ENCODE measurements around the gene CDH10.

Gene CDH10

GRCh38 chr5:24644761-24645160, at the start of gene CDH10:
Gene CDH10, minus strand, starts transcription at chr5:24644978. Its CDS starts 51,488 bp downstream, at chr5:24593490.
- DNase-seq (ENCODE audit: low read depth in 2 of 2): no peak

GRCh38 chr5:24693609-24694008, 48.8 kb upstream of the CDH10 start:
- DNase-seq (ENCODE audit: low read depth in 2 of 2): no peak

GRCh38 chr5:24691074-24691473, 46.3 kb upstream of the CDH10 start:
- DNase-seq (ENCODE audit: low read depth in 2 of 2): no peak

GRCh38 chr5:24681106-24681505, 36.3 kb upstream of the CDH10 start:
- DNase-seq (ENCODE audit: low read depth in 2 of 2): no peak

- no peak for DNase-seq (ENCODE audit: low read depth in 2 of 2)
Measured at GRCh38 chr5:24668050-24668449, 23.3 kb upstream of the CDH10 start.

- DNase-seq (ENCODE audit: low read depth in 2 of 2): no peak
Measured at GRCh38 chr5:24649531-24649930, 4.8 kb upstream of the CDH10 start.

- DNase-seq (ENCODE audit: low read depth in 2 of 2): no peak
Measured at GRCh38 chr5:24646915-24647314, 2.1 kb upstream of the CDH10 start.

GRCh38 chr5:24645483-24645882, 705 bp upstream of the CDH10 start:
- DNase-seq (ENCODE audit: low read depth in 2 of 2): no peak

- DNase-seq (ENCODE audit: low read depth in 2 of 2): no peak
Measured at GRCh38 chr5:24643880-24644279, 898 bp downstream of the CDH10 start.

GRCh38 chr5:24643156-24643555, 1.6 kb downstream of the CDH10 start:
- DNase-seq (ENCODE audit: low read depth in 2 of 2): no peak

GRCh38 chr5:24642022-24642421, 2.8 kb downstream of the CDH10 start:
- DNase-seq (ENCODE audit: low read depth in 2 of 2): no peak

- DNase-seq (ENCODE audit: low read depth in 2 of 2): no peak
Measured at GRCh38 chr5:24635209-24635608, 9.6 kb downstream of the CDH10 start.

GRCh38 chr5:24633715-24634325, 11.0 kb downstream of the CDH10 start:
- no peak for DNase-seq (ENCODE audit: low read depth in 2 of 2)

GRCh38 chr5:24632353-24632752, 12.4 kb downstream of the CDH10 start:
- no peak for DNase-seq (ENCODE audit: low read depth in 2 of 2)

- no peak for DNase-seq (ENCODE audit: low read depth in 2 of 2)
Measured at GRCh38 chr5:24630918-24631317, 13.9 kb downstream of the CDH10 start.

GRCh38 chr5:24629798-24630197, 15.0 kb downstream of the CDH10 start:
- no peak for DNase-seq (ENCODE audit: low read depth in 2 of 2)

GRCh38 chr5:24624872-24625271, 19.9 kb downstream of the CDH10 start:
- DNase-seq (ENCODE audit: low read depth in 2 of 2): no peak

- no peak for DNase-seq (ENCODE audit: low read depth in 2 of 2)
Measured at GRCh38 chr5:24623624-24624023, 21.2 kb downstream of the CDH10 start.

- DNase-seq (ENCODE audit: low read depth in 2 of 2): no peak
Measured at GRCh38 chr5:24623031-24623430, 21.7 kb downstream of the CDH10 start.

GRCh38 chr5:24621792-24622191, 23.0 kb downstream of the CDH10 start:
- no peak for DNase-seq (ENCODE audit: low read depth in 2 of 2)

- DNase-seq (ENCODE audit: low read depth in 2 of 2): no peak
Measured at GRCh38 chr5:24616566-24616965, 28.2 kb downstream of the CDH10 start.

GRCh38 chr5:24615159-24615558, 29.6 kb downstream of the CDH10 start:
- no peak for DNase-seq (ENCODE audit: low read depth in 2 of 2)

GRCh38 chr5:24609706-24610105, 35.1 kb downstream of the CDH10 start:
- no peak for DNase-seq (ENCODE audit: low read depth in 2 of 2)

- no peak for DNase-seq (ENCODE audit: low read depth in 2 of 2)
Measured at GRCh38 chr5:24606971-24607370, 37.8 kb downstream of the CDH10 start.
